ENCODE results near the gene TMEM266.

Gene TMEM266

GRCh38 chr15:76177491-76178040 is 117.8 kb downstream of the TMEM266 start:
- H3K4me1 Mint-ChIP-seq = peaks cover 15% of the 10 kb centered on the region
- peaks cover 10% of the 10 kb centered on the region for H3K36me3 Mint-ChIP-seq (ENCODE audit: low read depth)
- peak overlapping the region in 1 of 3 experiments; percentile 73 for H3K27ac Mint-ChIP-seq
- peaks cover 8% of the 10 kb centered on the region for H3K9me3 Mint-ChIP-seq
- H3K27me3 Mint-ChIP-seq (ENCODE audit: low read depth) = peaks cover 62% of the 10 kb centered on the region
- TF ChIP-seq CTCF (IDR thresholded peaks at IDR 0.05; ENCODE audit: unreplicated experiment in 3 of 3) = no peak
- peak overlapping the region in 1 of 3 experiments; percentile 1 for H3K4me3 Mint-ChIP-seq

- H3K4me1 Mint-ChIP-seq = peaks cover 15% of the 10 kb centered on the region
- peaks cover 58% of the 10 kb centered on the region for H3K27me3 Mint-ChIP-seq (ENCODE audit: low read depth)
- peak overlapping the region in 1 of 3 experiments; percentile 73 for H3K27ac Mint-ChIP-seq
- peak overlapping the region in 1 of 3 experiments; percentile 21 for H3K4me3 Mint-ChIP-seq
- H3K9me3 Mint-ChIP-seq = peaks cover 1% of the 10 kb centered on the region
- peaks cover 5% of the 10 kb centered on the region for H3K36me3 Mint-ChIP-seq (ENCODE audit: low read depth)
- no peak for TF ChIP-seq CTCF (IDR thresholded peaks at IDR 0.05; ENCODE audit: unreplicated experiment in 3 of 3)
Observed at GRCh38 chr15:76178296-76179000, 118.7 kb downstream of the TMEM266 start.

- Mint-ChIP-seq H3K36me3 (ENCODE audit: low read depth) (peaks cover 5% of the 10 kb centered on the region), H3K9me3 (no peaks in the 10 kb centered on the region), H3K27ac (no peak overlapping the region), H3K27me3 (ENCODE audit: low read depth) (peaks cover 60% of the 10 kb centered on the region), H3K4me1 (peaks cover 15% of the 10 kb centered on the region), H3K4me3 (no peak overlapping the region)
- no peak for TF ChIP-seq CTCF (IDR thresholded peaks at IDR 0.05; ENCODE audit: unreplicated experiment in 3 of 3)
Observed at GRCh38 chr15:76179023-76179422, 119.2 kb downstream of the TMEM266 start.

GRCh38 chr15:76180321-76180720 is 120.5 kb downstream of the TMEM266 start:
- H3K27me3 Mint-ChIP-seq (ENCODE audit: low read depth) = peaks cover 71% of the 10 kb centered on the region
- no peak overlapping the region for H3K4me3 Mint-ChIP-seq
- H3K36me3 Mint-ChIP-seq (ENCODE audit: low read depth) = peaks cover 5% of the 10 kb centered on the region
- H3K9me3 Mint-ChIP-seq = no peaks in the 10 kb centered on the region
- no peak overlapping the region for H3K27ac Mint-ChIP-seq
- TF ChIP-seq CTCF (IDR thresholded peaks at IDR 0.05; ENCODE audit: unreplicated experiment in 3 of 3) = no peak
- peaks cover 15% of the 10 kb centered on the region for H3K4me1 Mint-ChIP-seq

- H3K27me3 Mint-ChIP-seq (ENCODE audit: low read depth) = peaks cover 80% of the 10 kb centered on the region
- no peak for TF ChIP-seq CTCF (IDR thresholded peaks at IDR 0.05; ENCODE audit: unreplicated experiment in 3 of 3)
- peaks cover 5% of the 10 kb centered on the region for H3K36me3 Mint-ChIP-seq (ENCODE audit: low read depth)
- no peaks in the 10 kb centered on the region for H3K9me3 Mint-ChIP-seq
- H3K4me3 Mint-ChIP-seq = no peak overlapping the region
- H3K4me1 Mint-ChIP-seq = peaks cover 15% of the 10 kb centered on the region
- H3K27ac Mint-ChIP-seq = no peak overlapping the region
Observed at GRCh38 chr15:76181705-76182107, 121.9 kb downstream of the TMEM266 start.

All from nephron (organoid).